Stimulated activated CD4-positive, alpha-beta T cell treated with anti-CD3 and anti-CD28 coated beads, Interleukin-1b, Interleukin-23, amount 100 ng/mL, for 4 hours (primary cell): Measurements from ENCODE around the gene CCDC18.

Experiments
- DNase-seq, 2 donors: peaks; one replicate each; pipeline ENCODE4 v3.0.0-alpha.2; 2020; ENCODE audit warnings: low read depth in 2 of 2

The CCDC18 gene

GRCh38 chr1:93304716-93305138, 124.2 kb downstream of the CCDC18 start:
- DNase-seq: peak; percentile 0 to 43

GRCh38 chr1:93306920-93307319, 126.4 kb downstream of the CCDC18 start:
- DNase-seq: no peak

DNA sequence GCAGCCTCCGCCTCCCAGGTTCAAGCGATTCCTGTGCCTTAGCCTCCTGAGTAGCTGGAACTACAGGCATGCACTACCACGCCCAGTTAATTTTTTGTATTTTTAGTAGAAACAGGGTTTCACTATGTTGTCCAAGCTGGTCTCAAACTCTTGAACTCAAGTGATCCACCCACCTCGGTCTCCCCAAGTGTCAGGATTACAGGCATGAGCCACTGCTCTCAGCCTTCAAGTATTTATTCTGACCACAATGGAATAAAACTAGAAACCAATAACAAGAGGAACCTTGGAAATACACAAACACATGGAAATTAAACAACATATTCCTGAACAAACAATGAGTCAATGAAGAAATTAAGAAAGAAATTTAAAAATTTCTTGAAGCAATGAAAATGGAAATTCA, 132.5 kb downstream of the CCDC18 start:
- DNase-seq: no peak

GRCh38 chr1:93317207-93317606, 136.7 kb downstream of the CCDC18 start:
- no peak for DNase-seq

GRCh38 chr1:93317943-93318342, 137.4 kb downstream of the CCDC18 start:
- DNase-seq: no peak

DNA sequence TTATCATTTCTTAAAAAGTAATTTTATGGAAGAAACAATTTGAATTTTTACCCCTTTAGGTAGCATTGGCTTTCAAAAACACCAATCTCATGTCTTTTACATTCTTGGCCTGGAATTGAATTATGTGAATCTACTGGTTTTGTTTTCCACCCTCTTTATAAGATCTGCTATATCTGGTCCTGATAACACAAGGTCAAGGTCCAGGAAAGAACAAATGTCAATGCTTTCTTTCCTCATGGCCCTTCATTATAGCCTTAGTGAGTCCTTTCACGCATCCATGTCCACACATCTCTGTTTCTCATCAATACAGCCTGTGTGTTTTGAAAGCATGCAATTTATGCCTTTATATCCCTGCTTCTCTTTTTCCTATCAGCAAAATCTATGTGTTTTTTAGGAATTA, 141.2 kb downstream of the CCDC18 start:
- no peak for DNase-seq

DNA sequence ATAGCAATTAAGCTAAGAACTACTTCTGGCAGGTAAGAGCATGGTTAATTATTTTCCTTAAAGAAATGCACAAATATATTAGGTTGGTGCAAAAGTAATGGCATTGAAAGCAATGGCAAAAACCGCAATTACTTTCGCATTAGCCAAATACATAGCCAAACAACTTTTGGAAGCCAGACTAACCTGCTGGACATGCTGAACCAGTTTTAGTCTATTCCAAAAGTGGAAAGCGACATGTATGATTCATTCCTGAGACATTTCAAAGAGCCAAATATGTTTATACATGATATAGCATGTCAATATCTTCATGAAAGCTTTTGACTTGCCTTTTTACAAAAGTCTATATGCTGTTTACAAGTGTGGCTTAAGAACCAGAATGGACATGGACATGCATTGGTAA, 141.8 kb downstream of the CCDC18 start:
- no peak for DNase-seq

DNA sequence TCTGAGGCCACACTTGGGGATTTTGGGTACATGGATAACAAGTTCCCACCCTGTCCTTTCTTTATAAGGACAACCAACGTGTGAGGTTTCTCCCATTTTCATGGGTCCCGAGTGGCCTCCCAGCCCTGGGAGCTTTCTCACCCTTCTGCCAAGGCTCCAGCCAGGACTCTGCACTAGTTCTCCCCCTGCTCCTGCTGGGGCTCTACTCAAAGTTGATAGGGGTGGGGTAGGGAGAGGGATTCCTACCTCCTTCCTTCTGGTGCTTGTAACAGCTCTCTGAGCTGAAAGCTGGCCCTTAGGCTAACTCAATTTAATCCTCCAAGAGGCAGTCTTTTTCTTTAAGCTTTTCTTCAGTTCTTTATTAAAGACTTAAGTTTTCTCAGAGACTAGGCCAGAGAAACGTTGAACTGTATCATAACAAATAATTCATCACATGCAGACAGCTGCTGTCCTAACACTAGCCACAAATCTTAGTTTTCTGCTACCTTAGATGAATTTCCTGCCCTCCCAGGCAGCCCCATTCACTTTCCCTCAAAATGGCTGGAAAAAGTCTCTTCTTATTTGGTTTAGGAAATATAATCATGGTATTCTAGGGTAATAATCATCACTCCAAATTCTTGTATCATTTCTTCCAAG, 142.8 kb downstream of the CCDC18 start:
- no peak for DNase-seq

- no peak for DNase-seq
Measured at GRCh38 chr1:93324486-93325464, 144.3 kb downstream of the CCDC18 start.
